ENCODE measurements around the gene FRY. TPM values are rescaled to one million over a fixed set of nuclear protein-coding genes. Genes with fewer than 3 reads are reported as not detected.
"Not testable (repeated sequence)": the region's sequence is repeated elsewhere in the genome, so short reads cannot be mapped to it uniquely, and the experiment has no call there.

FRY gene
- total and polyA plus RNA-seq, 2 donors (not counting 1 experiment from before 2014, with no cell fraction given), result 2.3 to 6.3 TPM

GRCh38 chr13:32051156-32051555 is 19.6 kb downstream of the FRY start:
- H3K27ac Mint-ChIP-seq, result no peak overlapping the region
- peaks cover 17 to 18% of the 10 kb centered on the region in 2 donors for H3K4me1 ChIP-seq (ENCODE audit: control insufficient read depth in 2 of 2, insufficient read depth in 2 of 2, low read length in 2 of 2)
- 83% methylated on average over 1 of the region's 4 CpGs for WGBS (ENCODE audit: insufficient coverage)
- no peaks in the 10 kb centered on the region for H3K27me3 ChIP-seq (replicated peaks in 1 of 4; ENCODE audit: control extremely low read depth in 1 of 4, control insufficient read depth in 3 of 4, insufficient read depth in 4 of 4, low read length in 3 of 4)
- H2AFZ ChIP-seq (ENCODE audit: insufficient read depth, low read depth, low read length, poor library complexity, severe bottlenecking), result no peak overlapping the region
- H3K4me3 Mint-ChIP-seq, result no peak overlapping the region
- peaks cover 4% of the 10 kb centered on the region for H3K9me3 Mint-ChIP-seq (ENCODE audit: insufficient read depth)
- H3K4me1 Mint-ChIP-seq, result peaks cover 18% of the 10 kb centered on the region
- no peaks in the 10 kb centered on the region for H4K20me1 ChIP-seq (ENCODE audit: control insufficient read depth, insufficient read depth, low read length, poor library complexity, severe bottlenecking)
- H3K27me3 Mint-ChIP-seq, result no peaks in the 10 kb centered on the region
- H3K4me2 ChIP-seq (replicated peaks; ENCODE audit: low read depth, low read length, poor library complexity, severe bottlenecking), result no peak overlapping the region
- H3K79me2 ChIP-seq (ENCODE audit: control insufficient read depth, insufficient read depth, low read length), result no peaks in the 10 kb centered on the region
- no peak overlapping the region for H3K27ac ChIP-seq (ENCODE audit: low read length in 2 of 2)
- no peak overlapping the region for H3K4me3 ChIP-seq (ENCODE audit: control extremely low read depth in 1 of 5, extremely low read depth in 1 of 5, insufficient read depth in 1 of 5, low read depth in 2 of 5, low read length in 4 of 5)
- no peaks in the 10 kb centered on the region for H3K9me3 ChIP-seq (ENCODE audit: control extremely low read depth in 1 of 3, control insufficient read depth in 2 of 3, insufficient read depth in 1 of 3, low read length in 2 of 3)
- POLR2A ChIA-PET, result no interaction called here
- DNase-seq (no peak), ATAC-seq (ENCODE audit: low read depth) (no peak)
- CTCF ChIA-PET, result interaction anchor here (0.6 to 1.2 kb wide), 3 partner anchors 10 to 1673 kb away, joined by 3 read pairs; no protein-coding TSS in a partner anchor
- H3K36me3 ChIP-seq (replicated peaks in 1 of 2; ENCODE audit: control extremely low read depth in 1 of 2, control insufficient read depth in 1 of 2, extremely low read depth in 1 of 2, insufficient read depth in 2 of 2, low read length in 1 of 2), result no peaks in the 10 kb centered on the region
- no peak overlapping the region for H3K9ac ChIP-seq (ENCODE audit: low read length)
- TF ChIP-seq, protein P1, sequence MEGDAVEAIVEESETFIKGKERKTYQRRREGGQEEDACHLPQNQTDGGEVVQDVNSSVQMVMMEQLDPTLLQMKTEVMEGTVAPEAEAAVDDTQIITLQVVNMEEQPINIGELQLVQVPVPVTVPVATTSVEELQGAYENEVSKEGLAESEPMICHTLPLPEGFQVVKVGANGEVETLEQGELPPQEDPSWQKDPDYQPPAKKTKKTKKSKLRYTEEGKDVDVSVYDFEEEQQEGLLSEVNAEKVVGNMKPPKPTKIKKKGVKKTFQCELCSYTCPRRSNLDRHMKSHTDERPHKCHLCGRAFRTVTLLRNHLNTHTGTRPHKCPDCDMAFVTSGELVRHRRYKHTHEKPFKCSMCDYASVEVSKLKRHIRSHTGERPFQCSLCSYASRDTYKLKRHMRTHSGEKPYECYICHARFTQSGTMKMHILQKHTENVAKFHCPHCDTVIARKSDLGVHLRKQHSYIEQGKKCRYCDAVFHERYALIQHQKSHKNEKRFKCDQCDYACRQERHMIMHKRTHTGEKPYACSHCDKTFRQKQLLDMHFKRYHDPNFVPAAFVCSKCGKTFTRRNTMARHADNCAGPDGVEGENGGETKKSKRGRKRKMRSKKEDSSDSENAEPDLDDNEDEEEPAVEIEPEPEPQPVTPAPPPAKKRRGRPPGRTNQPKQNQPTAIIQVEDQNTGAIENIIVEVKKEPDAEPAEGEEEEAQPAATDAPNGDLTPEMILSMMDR (IDR thresholded peaks at IDR 0.05), result no peak
- no peak for TF ChIP-seq EZH2 (IDR thresholded peaks at IDR 0.05; ENCODE audit: borderline replicate concordance, insufficient read depth, low read depth, low read length, poor library complexity, severe bottlenecking)
- intact Hi-C loops (cut with micrococcal nuclease), result no loop called here

GRCh38 chr13:32056316-32056715 is 24.7 kb downstream of the FRY start:
- Mint-ChIP-seq H3K4me1 (no peaks in the 10 kb centered on the region), H3K9me3 (ENCODE audit: insufficient read depth) (no peaks in the 10 kb centered on the region), H3K27me3 (no peaks in the 10 kb centered on the region), H3K27ac (no peak overlapping the region), H3K4me3 (no peak overlapping the region)
- no peaks in the 10 kb centered on the region for H3K4me1 ChIP-seq (ENCODE audit: control insufficient read depth in 2 of 2, insufficient read depth in 2 of 2, low read length in 2 of 2)
- no peaks in the 10 kb centered on the region for H3K79me2 ChIP-seq (ENCODE audit: control insufficient read depth, insufficient read depth, low read length)
- no peak overlapping the region for H3K27ac ChIP-seq (ENCODE audit: low read length in 2 of 2)
- no peak overlapping the region for H3K4me2 ChIP-seq (replicated peaks; ENCODE audit: low read depth, low read length, poor library complexity, severe bottlenecking)
- no peak overlapping the region for H3K9ac ChIP-seq (ENCODE audit: low read length)
- no peak for DNase-seq
- H4K20me1 ChIP-seq (ENCODE audit: control insufficient read depth, insufficient read depth, low read length, poor library complexity, severe bottlenecking), result no peaks in the 10 kb centered on the region
- ATAC-seq (ENCODE audit: low read depth), result no peak
- no peak overlapping the region for H2AFZ ChIP-seq (ENCODE audit: insufficient read depth, low read depth, low read length, poor library complexity, severe bottlenecking)
- no peak for TF ChIP-seq EZH2 (IDR thresholded peaks at IDR 0.05; ENCODE audit: borderline replicate concordance, insufficient read depth, low read depth, low read length, poor library complexity, severe bottlenecking)
- TF ChIP-seq, protein P1 (IDR thresholded peaks at IDR 0.05), result no peak
- no peaks in the 10 kb centered on the region for H3K27me3 ChIP-seq (replicated peaks in 1 of 4; ENCODE audit: control extremely low read depth in 1 of 4, control insufficient read depth in 3 of 4, insufficient read depth in 4 of 4, low read length in 3 of 4)
- CTCF ChIA-PET, result no interaction called here
- H3K9me3 ChIP-seq (ENCODE audit: control extremely low read depth in 1 of 3, control insufficient read depth in 2 of 3, insufficient read depth in 1 of 3, low read length in 2 of 3), result no peaks in the 10 kb centered on the region
- POLR2A ChIA-PET, result no interaction called here
- intact Hi-C loops (cut with micrococcal nuclease), result no loop called here
- no peaks in the 10 kb centered on the region for H3K36me3 ChIP-seq (replicated peaks in 1 of 2; ENCODE audit: control extremely low read depth in 1 of 2, control insufficient read depth in 1 of 2, extremely low read depth in 1 of 2, insufficient read depth in 2 of 2, low read length in 1 of 2)
- no peak overlapping the region for H3K4me3 ChIP-seq (ENCODE audit: control extremely low read depth in 1 of 5, extremely low read depth in 1 of 5, insufficient read depth in 1 of 5, low read depth in 2 of 5, low read length in 4 of 5)

- ATAC-seq (ENCODE audit: low read depth); H2AFZ ChIP-seq (ENCODE audit: insufficient read depth, low read depth, low read length, poor library complexity, severe bottlenecking); H3K27ac Mint-ChIP-seq; H3K9ac ChIP-seq (ENCODE audit: low read length); H3K4me1 ChIP-seq (ENCODE audit: control insufficient read depth in 2 of 2, insufficient read depth in 2 of 2, low read length in 2 of 2); H3K4me2 ChIP-seq (replicated peaks; ENCODE audit: low read depth, low read length, poor library complexity, severe bottlenecking); H3K4me3 Mint-ChIP-seq; CTCF ChIA-PET; H3K36me3 ChIP-seq (replicated peaks in 1 of 2; ENCODE audit: control extremely low read depth in 1 of 2, control insufficient read depth in 1 of 2, extremely low read depth in 1 of 2, insufficient read depth in 2 of 2, low read length in 1 of 2); H4K20me1 ChIP-seq (ENCODE audit: control insufficient read depth, insufficient read depth, low read length, poor library complexity, severe bottlenecking); H3K79me2 ChIP-seq (ENCODE audit: control insufficient read depth, insufficient read depth, low read length); H3K27ac ChIP-seq (ENCODE audit: low read length in 2 of 2); H3K27me3 ChIP-seq (replicated peaks in 1 of 4; ENCODE audit: control extremely low read depth in 1 of 4, control insufficient read depth in 3 of 4, insufficient read depth in 4 of 4, low read length in 3 of 4); H3K9me3 ChIP-seq (ENCODE audit: control extremely low read depth in 1 of 3, control insufficient read depth in 2 of 3, insufficient read depth in 1 of 3, low read length in 2 of 3); POLR2A ChIA-PET; DNase-seq; H3K4me1 Mint-ChIP-seq; H3K4me3 ChIP-seq (ENCODE audit: control extremely low read depth in 1 of 5, extremely low read depth in 1 of 5, insufficient read depth in 1 of 5, low read depth in 2 of 5, low read length in 4 of 5); intact Hi-C loops (cut with micrococcal nuclease); H3K9me3 Mint-ChIP-seq (ENCODE audit: insufficient read depth); H3K27me3 Mint-ChIP-seq: not testable (repeated sequence)
- WGBS (ENCODE audit: insufficient coverage), result 92% methylated on average over 4 of the region's 6 CpGs
Observed at GRCh38 chr13:32057325-32057724, 25.8 kb downstream of the FRY start.

Data from B cell (primary cell).